ENCODE measurements around the gene NRDC.
"Not testable (repeated sequence)": the region's sequence is repeated elsewhere in the genome, so short reads cannot be mapped to it uniquely, and the experiment has no call there.

NRDC gene

GRCh38 chr1:51843948-51844347, 34.6 kb downstream of the NRDC start:
- DNase-seq (ENCODE audit: low read depth): no peak

GRCh38 chr1:51842261-51842660, 36.3 kb downstream of the NRDC start:
- DNase-seq (ENCODE audit: low read depth): no peak

- no peak for DNase-seq (ENCODE audit: low read depth)
Observed at GRCh38 chr1:51840743-51841461, 37.6 kb downstream of the NRDC start.

GRCh38 chr1:51840182-51840581, 38.3 kb downstream of the NRDC start:
- no peak for DNase-seq (ENCODE audit: low read depth)

GRCh38 chr1:51839094-51839493, 39.4 kb downstream of the NRDC start:
- DNase-seq (ENCODE audit: low read depth): no peak

GRCh38 chr1:51837243-51837642, 41.3 kb downstream of the NRDC start:
- no peak for DNase-seq (ENCODE audit: low read depth)

- no peak for DNase-seq (ENCODE audit: low read depth)
Observed at GRCh38 chr1:51833700-51834099, 44.8 kb downstream of the NRDC start.

GRCh38 chr1:51829058-51829457, 49.5 kb downstream of the NRDC start:
- DNase-seq (ENCODE audit: low read depth): no peak

- DNase-seq (ENCODE audit: low read depth): no peak
Observed at GRCh38 chr1:51819810-51820209, 58.7 kb downstream of the NRDC start.

GRCh38 chr1:51819021-51819420, 59.5 kb downstream of the NRDC start:
- not testable (repeated sequence) for DNase-seq (ENCODE audit: low read depth)

GRCh38 chr1:51818487-51818886, 60.0 kb downstream of the NRDC start:
- DNase-seq (ENCODE audit: low read depth): no peak

- DNase-seq (ENCODE audit: low read depth): no peak
Observed at GRCh38 chr1:51814513-51814912, 64.0 kb downstream of the NRDC start.

GRCh38 chr1:51799372-51799771, 79.2 kb downstream of the NRDC start:
- no peak for DNase-seq (ENCODE audit: low read depth)

- DNase-seq (ENCODE audit: low read depth): no peak
Observed at GRCh38 chr1:51794868-51795267, 83.7 kb downstream of the NRDC start.

- no peak for DNase-seq (ENCODE audit: low read depth)
Observed at GRCh38 chr1:51794260-51794659, 84.3 kb downstream of the NRDC start.

- DNase-seq (ENCODE audit: low read depth): no peak
Observed at GRCh38 chr1:51792864-51793263, 85.7 kb downstream of the NRDC start.

- no peak for DNase-seq (ENCODE audit: low read depth)
Observed at GRCh38 chr1:51791888-51792287, 86.6 kb downstream of the NRDC start.

GRCh38 chr1:51790385-51790784, 88.1 kb downstream of the NRDC start:
- no peak for DNase-seq (ENCODE audit: low read depth)

- no peak for DNase-seq (ENCODE audit: low read depth)
Observed at GRCh38 chr1:51789342-51789741, 89.2 kb downstream of the NRDC start.

GRCh38 chr1:51788938-51789337, 89.6 kb downstream of the NRDC start:
- no peak for DNase-seq (ENCODE audit: low read depth)

GRCh38 chr1:51784997-51785421, 93.5 kb downstream of the NRDC start:
- no peak for DNase-seq (ENCODE audit: low read depth)

- no peak for DNase-seq (ENCODE audit: low read depth)
Observed at GRCh38 chr1:51780927-51781326, 97.6 kb downstream of the NRDC start.

GRCh38 chr1:51776408-51776807, 102.1 kb downstream of the NRDC start:
- DNase-seq (ENCODE audit: low read depth): no peak

- no peak for DNase-seq (ENCODE audit: low read depth)
Observed at GRCh38 chr1:51768971-51769588, 109.4 kb downstream of the NRDC start.
